Measurements from ENCODE around the gene RHOBTB1.
"Not testable (repeated sequence)": the region's sequence is repeated elsewhere in the genome, so short reads cannot be mapped to it uniquely, and the experiment has no call there.

Gene RHOBTB1

GRCh38 chr10:60906825-60907224 is 37.2 kb downstream of the RHOBTB1 start:
- not testable (repeated sequence) for DNase-seq (ENCODE audit: low spot score)

- no peak for DNase-seq (ENCODE audit: low spot score)
These were observed 37.6 kb downstream of the RHOBTB1 start for GRCh38 chr10:60906411-60906810.

GRCh38 chr10:60905580-60905979 is 38.4 kb downstream of the RHOBTB1 start:
- no peak for DNase-seq (ENCODE audit: low spot score)

- no peak for DNase-seq (ENCODE audit: low spot score)
These were observed 40.9 kb downstream of the RHOBTB1 start for GRCh38 chr10:60903096-60903495.

- DNase-seq (ENCODE audit: low spot score) = no peak
These were observed 42.3 kb downstream of the RHOBTB1 start for GRCh38 chr10:60901561-60902235.

- DNase-seq (ENCODE audit: low spot score) = no peak
These were observed 44.7 kb downstream of the RHOBTB1 start for GRCh38 chr10:60899266-60899665.

GRCh38 chr10:60898321-60898720 is 45.7 kb downstream of the RHOBTB1 start:
- DNase-seq (ENCODE audit: low spot score) = no peak

- DNase-seq (ENCODE audit: low spot score) = no peak
These were observed 47.2 kb downstream of the RHOBTB1 start for GRCh38 chr10:60896810-60897209.

- peak; percentile 3 for DNase-seq (ENCODE audit: low spot score)
These were observed 48.0 kb downstream of the RHOBTB1 start for GRCh38 chr10:60896033-60896432.

- DNase-seq (ENCODE audit: low spot score) = peak; percentile 2
These were observed 49.2 kb downstream of the RHOBTB1 start for GRCh38 chr10:60894786-60895185.

GRCh38 chr10:60893231-60893630 is 50.8 kb downstream of the RHOBTB1 start:
- DNase-seq (ENCODE audit: low spot score) = no peak

- DNase-seq (ENCODE audit: low spot score) = no peak
These were observed 51.4 kb downstream of the RHOBTB1 start for GRCh38 chr10:60892571-60892970.

- no peak for DNase-seq (ENCODE audit: low spot score)
These were observed 53.2 kb downstream of the RHOBTB1 start for GRCh38 chr10:60890811-60891210.

- DNase-seq (ENCODE audit: low spot score) = peak; percentile 2
These were observed 60.8 kb downstream of the RHOBTB1 start for GRCh38 chr10:60883187-60883586.

GRCh38 chr10:60878224-60878623 is 65.8 kb downstream of the RHOBTB1 start:
- DNase-seq (ENCODE audit: low spot score) = no peak

- no peak for DNase-seq (ENCODE audit: low spot score)
These were observed 66.2 kb downstream of the RHOBTB1 start for GRCh38 chr10:60877777-60878120.

GRCh38 chr10:60877061-60877776 is 66.8 kb downstream of the RHOBTB1 start:
- DNase-seq (ENCODE audit: low spot score) = no peak

GRCh38 chr10:60873758-60874157 is 70.2 kb downstream of the RHOBTB1 start:
- DNase-seq (ENCODE audit: low spot score) = no peak

- no peak for DNase-seq (ENCODE audit: low spot score)
These were observed 71.5 kb downstream of the RHOBTB1 start for GRCh38 chr10:60872451-60872850.

- DNase-seq (ENCODE audit: low spot score) = no peak
These were observed 72.8 kb downstream of the RHOBTB1 start for GRCh38 chr10:60871215-60871614.

GRCh38 chr10:60870803-60871202 is 73.2 kb downstream of the RHOBTB1 start:
- no peak for DNase-seq (ENCODE audit: low spot score)

- no peak for DNase-seq (ENCODE audit: low spot score)
These were observed 73.6 kb downstream of the RHOBTB1 start for GRCh38 chr10:60870416-60870728.

- no peak for DNase-seq (ENCODE audit: low spot score)
These were observed 74.2 kb downstream of the RHOBTB1 start for GRCh38 chr10:60869652-60870415.
